SU-DHL-6 (cell line): ENCODE data around the gene CLASP1.

Experiments used
- CTCF ChIP-seq: fragments of 200-600 bp; sonication (generic); IDR thresholded peaks from one replicate; pipeline ENCODE4 v1.5.1; 2017; ENCODE audit warnings: antibody characterized with exemption, mild to moderate bottlenecking, low read length, moderate library complexity; ENCODE audit not compliant: insufficient read depth, poor library complexity, severe bottlenecking
- EZH2phosphoT487 ChIP-seq: fragments of 200-600 bp; sonication (generic), shearing (Covaris generic); conservative IDR thresholded peaks from 2 replicates; pipeline ENCODE4 v1.6.1; 2018; ENCODE audit warnings: mild to moderate bottlenecking, antibody characterized with exemption, low read length, moderate library complexity, mixed read lengths

GRCh38 chr2:121346859-121347258 lies 302.4 kb downstream of the CLASP1 start:
- TF ChIP-seq CTCF (no peak), EZH2phosphoT487 (no peak)
